Anterior cingulate cortex (tissue), 58 donors: ENCODE data around the gene CHI3L2.

Source experiments
- DNase-seq, 58 donors: peaks; one replicate each; lab custom pipeline; 2025; lab: John Stamatoyannopoulos, UW

The CHI3L2 gene

GRCh38 chr1:111218701-111219556, 8.6 kb upstream of the CHI3L2 start:
- DNase-seq, result no peak

- peak in 15 of 58 donors; percentile 5 to 32 (median 11) for DNase-seq
Observed at GRCh38 chr1:111219557-111220286, 7.8 kb upstream of the CHI3L2 start.

GRCh38 chr1:111220302-111220890, 7.1 kb upstream of the CHI3L2 start:
- DNase-seq, result no peak

- DNase-seq, result no peak
Observed at GRCh38 chr1:111221276-111221632, 6.3 kb upstream of the CHI3L2 start.

GRCh38 chr1:111221633-111222291, 5.8 kb upstream of the CHI3L2 start:
- DNase-seq, result peak in 5 of 58 donors; percentile 4 to 18 (median 14)

GRCh38 chr1:111222308-111223125, 5.0 kb upstream of the CHI3L2 start:
- DNase-seq, result peak in 47 of 58 donors; percentile 3 to 78 (median 44)

GRCh38 chr1:111223126-111223685, 4.3 kb upstream of the CHI3L2 start:
- no peak for DNase-seq

GRCh38 chr1:111225091-111225490, 2.4 kb upstream of the CHI3L2 start:
- DNase-seq, result no peak

GRCh38 chr1:111225717-111226400, 1.7 kb upstream of the CHI3L2 start:
- DNase-seq, result no peak

GRCh38 chr1:111227851-111228747, 586 bp downstream of the CHI3L2 start:
- DNase-seq, result peak in 15 of 58 donors; percentile 7 to 63 (median 27)

GRCh38 chr1:111228748-111229126, 1.2 kb downstream of the CHI3L2 start:
- DNase-seq, result no peak

- no peak for DNase-seq
Observed at GRCh38 chr1:111232134-111232533, 4.6 kb downstream of the CHI3L2 start.

- no peak for DNase-seq
Observed at GRCh38 chr1:111234258-111234657, 6.7 kb downstream of the CHI3L2 start.

GRCh38 chr1:111234866-111235265, 7.4 kb downstream of the CHI3L2 start:
- no peak for DNase-seq

GRCh38 chr1:111236379-111236778, 8.9 kb downstream of the CHI3L2 start:
- DNase-seq, result no peak

- no peak for DNase-seq
Observed at GRCh38 chr1:111236806-111237205, 9.3 kb downstream of the CHI3L2 start.

- DNase-seq, result no peak
Observed at GRCh38 chr1:111238056-111238795, 10.7 kb downstream of the CHI3L2 start.
